Measurements from ENCODE around the gene USP20.

The USP20 gene

GRCh38 chr9:129835128-129835859 lies at the start of gene USP20, which contains the start of gene C9orf78 (continued):
- TF ChIP-seq ZSCAN5A (tag by site-specific recombination; IDR thresholded peaks at IDR 0.05) (no peak), ZNF423 (tag by site-specific recombination; IDR thresholded peaks at IDR 0.05) (peak; percentile 71; the same call in 1 of the 2 replicates), HIC1 (tag by site-specific recombination; IDR thresholded peaks at IDR 0.05) (no peak), ZFP69B (tag by site-specific recombination; IDR thresholded peaks at IDR 0.05) (peak; percentile 80), ZNF449 (tag by site-specific recombination; IDR thresholded peaks at IDR 0.05) (no peak; the same call in 1 of the 2 replicates), ZNF416 (tag by site-specific recombination; IDR thresholded peaks at IDR 0.05) (no peak), ZNF692 (tag by site-specific recombination; IDR thresholded peaks at IDR 0.05) (peak; percentile 92), ZNF768 (tag by site-specific recombination; IDR thresholded peaks at IDR 0.05) (no peak), ZNF785 (tag by site-specific recombination; IDR thresholded peaks at IDR 0.05) (no peak), KLF8 (tag by site-specific recombination; IDR thresholded peaks at IDR 0.05) (0 out of 2 replicates have a peak, but pooled peaks have one; percentile 58), REST (tag by site-specific recombination; IDR thresholded peaks at IDR 0.05) (no peak), AEBP2 (tag by site-specific recombination; IDR thresholded peaks at IDR 0.05; ENCODE audit: borderline replicate concordance) (no peak), ZNF548 (tag by site-specific recombination; IDR thresholded peaks at IDR 0.05) (no peak), ZNF473 (tag by site-specific recombination; IDR thresholded peaks at IDR 0.05) (no peak), SP3 (tag by site-specific recombination; IDR thresholded peaks at IDR 0.05) (peak; percentile 87), PBX3 (CRISPR knock-in tag; IDR thresholded peaks at IDR 0.05) (peak; percentile 92; the same call in 1 of the 2 replicates), ZNF660 (tag by site-specific recombination; IDR thresholded peaks at IDR 0.05) (0 out of 2 replicates have a peak, but pooled peaks have one; percentile 40), ZNF704 (tag by site-specific recombination; IDR thresholded peaks at IDR 0.05) (no peak), GFI1B (tag by site-specific recombination; IDR thresholded peaks at IDR 0.05) (no peak), CTCF (tag by site-specific recombination; IDR thresholded peaks at IDR 0.05) (peak; percentile 35; the same call in 1 of the 2 replicates)

Data from HEK293 (cell line).